Neural progenitor cell (in vitro differentiated cells): ENCODE measurements around the gene MTAP.

Source experiments
- EZH2 ChIP-seq: fragments of 200-600 bp; sonication (generic); IDR thresholded peaks from 2 replicates; pipeline ENCODE4 v1.6.1; 2017; ENCODE audit warnings: antibody characterized with exemption, mild to moderate bottlenecking, moderate library complexity
- TF ChIP-seq, protein P1 (sequence below): fragments of 200-600 bp; sonication (generic); IDR thresholded peaks from 2 replicates; pipeline ENCODE4 v1.5.1; 2017; ENCODE audit warnings: antibody characterized with exemption, mild to moderate bottlenecking

DNA sequence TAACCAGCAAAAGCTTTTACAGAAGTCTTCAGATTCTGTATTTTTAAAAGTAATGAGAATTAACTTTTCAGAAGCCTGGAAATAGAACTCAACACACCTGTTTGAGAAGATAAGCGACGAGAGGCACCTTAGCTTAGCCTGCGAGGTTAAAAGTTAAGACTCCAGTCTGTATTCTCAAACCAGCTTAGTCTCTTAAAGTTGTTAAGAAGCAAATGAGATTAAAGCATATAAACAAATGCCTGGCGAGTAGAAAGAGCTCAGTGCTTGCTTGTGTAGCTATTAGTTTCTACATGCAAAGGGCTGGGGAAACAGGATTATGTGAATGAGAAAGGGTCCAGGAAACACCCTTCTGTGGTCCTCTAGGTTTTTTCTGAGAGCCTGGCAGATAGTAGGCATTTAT is 51.7 kb downstream of the MTAP start:
- TF ChIP-seq, protein P1, sequence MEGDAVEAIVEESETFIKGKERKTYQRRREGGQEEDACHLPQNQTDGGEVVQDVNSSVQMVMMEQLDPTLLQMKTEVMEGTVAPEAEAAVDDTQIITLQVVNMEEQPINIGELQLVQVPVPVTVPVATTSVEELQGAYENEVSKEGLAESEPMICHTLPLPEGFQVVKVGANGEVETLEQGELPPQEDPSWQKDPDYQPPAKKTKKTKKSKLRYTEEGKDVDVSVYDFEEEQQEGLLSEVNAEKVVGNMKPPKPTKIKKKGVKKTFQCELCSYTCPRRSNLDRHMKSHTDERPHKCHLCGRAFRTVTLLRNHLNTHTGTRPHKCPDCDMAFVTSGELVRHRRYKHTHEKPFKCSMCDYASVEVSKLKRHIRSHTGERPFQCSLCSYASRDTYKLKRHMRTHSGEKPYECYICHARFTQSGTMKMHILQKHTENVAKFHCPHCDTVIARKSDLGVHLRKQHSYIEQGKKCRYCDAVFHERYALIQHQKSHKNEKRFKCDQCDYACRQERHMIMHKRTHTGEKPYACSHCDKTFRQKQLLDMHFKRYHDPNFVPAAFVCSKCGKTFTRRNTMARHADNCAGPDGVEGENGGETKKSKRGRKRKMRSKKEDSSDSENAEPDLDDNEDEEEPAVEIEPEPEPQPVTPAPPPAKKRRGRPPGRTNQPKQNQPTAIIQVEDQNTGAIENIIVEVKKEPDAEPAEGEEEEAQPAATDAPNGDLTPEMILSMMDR = no peak
- no peak for TF ChIP-seq EZH2
